K562 (cell line): ENCODE data around the gene CROCC2. TPM values are rescaled to one million over a fixed set of nuclear protein-coding genes. Genes with fewer than 3 reads are reported as not detected.

Source experiments
- ATAC-seq: fragments of 200-7000 bp; cut with Tn5 transposase; 3 replicates; pipeline ENCODE4 v1.9.1; 2020; ENCODE audit warnings: moderate library complexity
- BruUV-seq: library from RNA; stranded (reverse); fragments of 400-500 nt; replicated peaks from 2 replicates; lab custom pipeline; 2021; lab: Mats Ljungman, UMichigan
- CTCF ChIA-PET: fragments of 300-600 bp; formaldehyde crosslinking; extraction: SDS; loops from one replicate; lab custom pipeline; 2021; ENCODE audit warnings: low intra/inter-chr PET ratio; lab: Yijun Ruan, JAX
- POLR2A ChIA-PET: fragments of 300-600, 350-650 bp; sonication (Branson Sonifier 250); formaldehyde crosslinking; extraction: SDS; loops from one replicate; lab custom pipeline; 2021; ENCODE audit warnings: antibody characterized with exemption, inconsistent platforms; lab: Yijun Ruan, JAX
- DNase-seq, 4 experiments: peaks; one replicate each; pipeline versions ENCODE4 v3.0.0 to v3.0.0-alpha.2; 2011 to 2018; ENCODE audit warnings: low spot score in 3 of 4, mixed read lengths in 3 of 4; ENCODE audit errors: extremely low read depth in 1 of 4
- FAIRE-seq: peaks from 2 replicates; lab custom pipeline; 2011; peaks lifted over from hg19 to GRCh38; lab: Jason Lieb, UNC
- H2AFZ ChIP-seq: 2 replicates; pipeline ENCODE4 v1.6.0; 2011; ENCODE audit warnings: low read depth, low read length, control low read depth, inconsistent platforms
- H3K27ac ChIP-seq: fragments of 200-600 bp; 3 replicates; pipeline ENCODE4 v1.8.0; 2011; ENCODE audit warnings: low read depth, mild to moderate bottlenecking, control low read depth, inconsistent platforms, low read length, moderate library complexity, mixed read lengths; ENCODE audit errors: extremely low read depth
- H3K27me3 ChIP-seq, 2 experiments: fragments of 300-600 bp in 1 of 2; 2 replicates in 1 of 2; 3 replicates in 1 of 2; pipeline versions ENCODE4 v1.6.0 to v1.8.0; 2011; ENCODE audit warnings: inconsistent platforms in 2 of 2, low read length in 2 of 2, mild to moderate bottlenecking in 1 of 2, mixed read lengths in 1 of 2, moderate library complexity in 1 of 2; ENCODE audit not compliant: control insufficient read depth in 2 of 2, insufficient read depth in 2 of 2
- H3K36me3 ChIP-seq: fragments of 300-600 bp; 3 replicates; pipeline ENCODE4 v1.8.0; 2011; ENCODE audit warnings: mild to moderate bottlenecking, low read length, inconsistent platforms; ENCODE audit not compliant: control insufficient read depth, insufficient read depth
- H3K4me1 ChIP-seq, 2 experiments: fragments of 200-600 bp in 1 of 2; replicated peaks in 1 of 2; 2 replicates in 1 of 2; 3 replicates in 1 of 2; pipeline versions ENCODE4 v1.5.1 to v1.8.0; 2011; ENCODE audit warnings: inconsistent platforms in 2 of 2, low read length in 2 of 2, mild to moderate bottlenecking in 1 of 2, mixed read lengths in 1 of 2, moderate library complexity in 1 of 2; ENCODE audit not compliant: control insufficient read depth in 2 of 2, insufficient read depth in 2 of 2
- H3K4me2 ChIP-seq: 2 replicates; pipeline ENCODE4 v1.6.1; 2011; ENCODE audit warnings: low read length, control low read depth, inconsistent platforms, mixed read lengths; ENCODE audit not compliant: insufficient read depth
- H3K4me3 ChIP-seq: fragments of 200-600 bp; sonication (generic), shearing (Covaris generic); 2 replicates; pipeline ENCODE4 v1.5.1; 2016; ENCODE audit warnings: control low read depth, inconsistent platforms
- H3K79me2 ChIP-seq: fragments of 200-600 bp; 3 replicates; pipeline ENCODE4 v1.8.0; 2011; ENCODE audit warnings: low read length, inconsistent platforms; ENCODE audit not compliant: control insufficient read depth, insufficient read depth
- H3K9ac ChIP-seq, 2 experiments: 2 replicates each; pipeline versions ENCODE4 v1.6.0 to v1.6.1; 2011; ENCODE audit warnings: low read depth in 2 of 2, low read length in 2 of 2, control low read depth in 1 of 2, inconsistent platforms in 1 of 2, mild to moderate bottlenecking in 1 of 2, mixed read lengths in 1 of 2; ENCODE audit not compliant: insufficient read depth in 1 of 2
- H3K9me1 ChIP-seq: one replicate; pipeline ENCODE4 v1.6.0; 2011; ENCODE audit warnings: inconsistent platforms, mild to moderate bottlenecking, low read length, moderate library complexity; ENCODE audit not compliant: control insufficient read depth, insufficient read depth
- H3K9me3 ChIP-seq: replicated peaks from 2 replicates; pipeline ENCODE4 v1.5.1; 2011; ENCODE audit warnings: low read depth, low read length, inconsistent platforms; ENCODE audit not compliant: control insufficient read depth, insufficient read depth
- H4K20me1 ChIP-seq: replicated peaks from 2 replicates; pipeline ENCODE4 v1.6.1; 2011; ENCODE audit warnings: low read length, inconsistent platforms, mixed read lengths; ENCODE audit not compliant: control insufficient read depth, insufficient read depth
- MBD2 ChIP-seq: sonication (generic); IDR thresholded peaks from 2 replicates; pipeline ENCODE4 v1.6.1; 2016; ENCODE audit warnings: low read depth, borderline replicate concordance
- MEIS2 ChIP-seq: fragments of 450-650 bp; IDR thresholded peaks from 2 replicates; pipeline ENCODE4 v1.6.1; 2014; ENCODE audit warnings: mild to moderate bottlenecking; ENCODE audit not compliant: partially characterized antibody
- NFIC ChIP-seq: fragments of 450-650 bp; IDR thresholded peaks from 2 replicates; pipeline ENCODE4 v1.6.1; 2017; ENCODE audit warnings: mild to moderate bottlenecking, inconsistent platforms
- THRA ChIP-seq: fragments of 450-650 bp; IDR thresholded peaks from 2 replicates; pipeline ENCODE4 v1.6.1; 2017; ENCODE audit warnings: mild to moderate bottlenecking, moderate library complexity
- WGBS: fragments of 100-300 bp; shearing (Covaris generic); methylation state at CpG from one replicate; pipeline ENCODE4 v1.1.6; 2016; ENCODE audit warnings: low coverage, mixed read lengths; ENCODE audit not compliant: insufficient coverage; ENCODE audit errors: missing lambda C conversion rate; 5-methylcytosine and 5-hydroxymethylcytosine counted together
- in situ Hi-C: fragments of 300-500 bp; cut with MboI; formaldehyde crosslinking; loops from 4 replicates; pipeline ENCODE4 v1.15.0; 2018; ENCODE audit warnings: inconsistent platforms, mixed read lengths
- intact Hi-C: fragments of 100-400 bp; cut with micrococcal nuclease; formaldehyde crosslinking; loops from 2 replicates; pipeline ENCODE4 v1.14.2; 2022
- polyA plus RNA-seq, 8 experiments: library from polyadenylated mRNA; depleted of rRNA in 4 of 8; stranded (reverse) in 5 of 8; unstranded in 3 of 8; fragments of >200 nt; fragmentation: Nextera tagmentation in 2 of 8; fragmentation: Illumina TruSeq in 1 of 8; extraction: Ambion mirVana in 2 of 8; extraction: Trizol in 1 of 8; gene quantifications; 2 replicates each; pipeline versions ENCODE4 v1.2.1 to v1.2.3, GENCODE V29; 2011 to 2014; ENCODE audit warnings: inconsistent platforms in 1 of 8, missing spikeins in 1 of 8
- total RNA-seq, 7 experiments: library from RNA; depleted of rRNA in 6 of 7; stranded (reverse); fragments of >200 nt in 6 of 7; fragmentation: Illumina TruSeq in 2 of 7; extraction: Trizol in 2 of 7; gene quantifications; 2 replicates each; pipeline versions ENCODE4 v1.2.1 to v1.2.3, GENCODE V29; 2011 to 2021; ENCODE audit warnings: low replicate concordance in 1 of 7

The CROCC2 gene
- total and polyA plus RNA-seq, 9 of the 15 experiments (the other 6 are each of a cell fraction or from before 2014, with no cell fraction given), result not detected

GRCh38 chr2:240997141-240997855 is 91.2 kb downstream of the CROCC2 start:
- in situ Hi-C loops (no loop called here), intact Hi-C loops (no loop called here)
- DNase-seq (no peak), FAIRE-seq (no peak), ATAC-seq (no peak)
- H3K27me3 ChIP-seq, result peaks cover 0 to 46% of the 10 kb centered on the region in 2 experiments; a peak in 2 of 5 replicates
- 29% methylated on average over 14 of the region's 16 CpGs for WGBS
- H3K9ac ChIP-seq, result no peak overlapping the region
- no peak overlapping the region for H3K4me3 ChIP-seq
- peaks cover 0 to 38% of the 10 kb centered on the region in 2 experiments; a peak in 2 of 5 replicates for H3K4me1 ChIP-seq
- CTCF ChIA-PET, result no interaction called here
- H3K9me3 ChIP-seq, result no peaks in the 10 kb centered on the region
- H2AFZ ChIP-seq, result no peak overlapping the region
- no peaks in the 10 kb centered on the region for H3K9me1 ChIP-seq
- TF ChIP-seq MEIS2 (no peak), NFIC (peak; percentile 39; the same call in 1 of the 2 replicates), THRA (no peak), MBD2 (no peak)
- no peak overlapping the region for H3K4me2 ChIP-seq
- H3K36me3 ChIP-seq, result no peaks in the 10 kb centered on the region
- H3K79me2 ChIP-seq, result no peaks in the 10 kb centered on the region
- POLR2A ChIA-PET, result no interaction called here
- no peak overlapping the region for H3K27ac ChIP-seq
- H4K20me1 ChIP-seq, result peaks cover 5% of the 10 kb centered on the region
- no TSS peak for BruUV-seq
